ENCODE results near the gene NUCB2. TPM values are rescaled to one million over a fixed set of nuclear protein-coding genes. Genes with fewer than 3 reads are reported as not detected.
"Not testable (repeated sequence)": the region's sequence is repeated elsewhere in the genome, so short reads cannot be mapped to it uniquely, and the experiment has no call there.

Gene NUCB2
- total RNA-seq (2014; rRNA removed; shearing (Covaris generic)) (42.4 and 64.3 TPM in 2 replicates), total RNA-seq (2022) (73.0 and 96.2 TPM in 2 replicates), Bru-seq, nascent RNA (percentile 70 among the genes with signal in this experiment), BruChase-seq, experiment 1, labeled RNA remaining after a 6-hour chase (percentile 63 among the genes with signal in this experiment), BruChase-seq, experiment 2, labeled RNA remaining after a 2-hour chase (percentile 62 among the genes with signal in this experiment)
- long read RNA-seq, transcript NUCB2-208 (14 exons, 2,274 nt) = major isoform, 49 of 180 reads
- long read RNA-seq, transcript NUCB2-201 (13 exons, 1,905 nt) = minor isoform, 6 of 180 reads
- long read RNA-seq, partial matches to known transcripts = 29 of 180 reads
- long read RNA-seq, other reads (novel, unspliced or antisense) = 96 of 180 reads

GRCh38 chr11:17276236-17277023, at the start of gene NUCB2:
NUCB2 (plus strand) TSS chr11:17276739; CDS start chr11:17295324, 18,585 bp downstream.
- TF ChIP-seq CTCF (conservative IDR thresholded peaks at IDR 0.05; ENCODE audit: low read length) = no peak
- TF ChIP-seq EZH2phosphoT487 (IDR thresholded peaks at IDR 0.05; ENCODE audit: borderline replicate concordance, low read depth, low read length) = no peak
- ChIA-PET POLR2A (interaction anchor here (0.8 to 2.7 kb wide), 12 partner anchors 7 to 539 kb away, joined by 3 to 18 read pairs (median 4); partner anchors contain the start of genes NCR3LG1, PIK3C2A and RPS13), CTCF (ENCODE audit: unreplicated experiment) (no interaction called here)
- Histone ChIP-seq H3K9me3 (ENCODE audit: low read length) (no peaks in the 10 kb centered on the region), H3K27ac (ENCODE audit: low read depth, low read length, poor library complexity, severe bottlenecking) (peak within 1 kb of the TSS; percentile 58), H3K4me1 (ENCODE audit: insufficient read depth, low read length, poor library complexity, severe bottlenecking) (peaks cover 17% of the 10 kb centered on the region), H3K4me2 (ENCODE audit: low read length) (peak within 1 kb of the TSS; percentile 93), H2AFZ (ENCODE audit: low read length) (peak within 1 kb of the TSS; percentile 79), H3K79me2 (ENCODE audit: insufficient read depth, low read depth, low read length) (peaks cover 9% of the 10 kb centered on the region; the same call in 1 of the 2 replicates), H3K36me3 (ENCODE audit: insufficient read depth, low read length) (no peaks in the 10 kb centered on the region), H4K20me1 (ENCODE audit: insufficient read depth, low read length) (no peaks in the 10 kb centered on the region), H3K4me3 (ENCODE audit: low read depth, low read length, poor library complexity, severe bottlenecking) (peak within 1 kb of the TSS; percentile 79), H3K9me2 (ENCODE audit: insufficient read depth, low read length) (no peaks in the 10 kb centered on the region)
- BruUV-seq (replicated peaks) = no TSS peak
- intact Hi-C loops (cut with micrococcal nuclease; ENCODE audit: unreplicated experiment) = loop anchor here (1.0 to 5.0 kb wide), 3 partner anchors 69 to 199 kb away; partner anchors contain the start of genes PIK3C2A and RPS13
- DNase-seq (ENCODE audit: low spot score) = peak; percentile 96

GRCh38 chr11:17228186-17228925, 48.2 kb upstream of the NUCB2 start:
- DNase-seq (ENCODE audit: low spot score); intact Hi-C loops (cut with micrococcal nuclease; ENCODE audit: unreplicated experiment); H3K27ac ChIP-seq (ENCODE audit: low read depth, low read length, poor library complexity, severe bottlenecking); H2AFZ ChIP-seq (ENCODE audit: low read length); H3K36me3 ChIP-seq (ENCODE audit: insufficient read depth, low read length); H3K4me3 ChIP-seq (ENCODE audit: low read depth, low read length, poor library complexity, severe bottlenecking); H4K20me1 ChIP-seq (ENCODE audit: insufficient read depth, low read length); H3K9me3 ChIP-seq (ENCODE audit: low read length); H3K4me2 ChIP-seq (ENCODE audit: low read length); POLR2A ChIA-PET; H3K79me2 ChIP-seq (ENCODE audit: insufficient read depth, low read depth, low read length); H3K9me2 ChIP-seq (ENCODE audit: insufficient read depth, low read length); BruUV-seq (replicated peaks); CTCF ChIA-PET (ENCODE audit: unreplicated experiment): not testable (repeated sequence)
- H3K4me1 ChIP-seq (ENCODE audit: insufficient read depth, low read length, poor library complexity, severe bottlenecking) = peaks cover 20% of the 10 kb centered on the region

Measured in OCI-LY7 (cell line).